ENCODE measurements around the gene CGB8.
A peak's percentile ranks its signal among the peaks of the same experiment; 100 is the strongest.
"Not testable (repeated sequence)": the region's sequence is repeated elsewhere in the genome, so short reads cannot be mapped to it uniquely, and the experiment has no call there.

The CGB8 gene

DNA sequence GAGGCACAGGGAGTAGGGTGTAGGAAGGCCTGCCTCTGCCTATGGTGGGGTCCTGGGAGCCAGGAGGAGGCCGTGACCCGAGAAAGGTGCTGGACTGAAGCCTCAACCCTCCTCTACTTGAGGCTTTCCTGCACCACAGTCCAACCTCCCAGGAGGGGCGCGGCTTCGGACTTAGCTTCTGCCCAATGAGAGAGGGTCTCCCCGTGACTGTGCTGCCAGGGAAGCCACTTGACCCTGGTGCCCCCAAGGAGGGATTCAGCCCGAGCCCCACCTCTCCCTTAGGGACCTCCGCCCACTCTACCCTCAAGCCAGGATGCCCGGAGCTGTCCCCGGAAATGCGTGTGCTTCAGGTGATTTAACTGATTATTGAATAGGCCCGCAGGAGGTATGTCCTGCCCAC is at the start of gene CGB8:
TSS of gene CGB8 (minus strand) at position 101 of the 400 bp plus-strand sequence. CDS start 372 bp downstream, outside the sequence.
- DNase-seq = not testable (repeated sequence)

DNA sequence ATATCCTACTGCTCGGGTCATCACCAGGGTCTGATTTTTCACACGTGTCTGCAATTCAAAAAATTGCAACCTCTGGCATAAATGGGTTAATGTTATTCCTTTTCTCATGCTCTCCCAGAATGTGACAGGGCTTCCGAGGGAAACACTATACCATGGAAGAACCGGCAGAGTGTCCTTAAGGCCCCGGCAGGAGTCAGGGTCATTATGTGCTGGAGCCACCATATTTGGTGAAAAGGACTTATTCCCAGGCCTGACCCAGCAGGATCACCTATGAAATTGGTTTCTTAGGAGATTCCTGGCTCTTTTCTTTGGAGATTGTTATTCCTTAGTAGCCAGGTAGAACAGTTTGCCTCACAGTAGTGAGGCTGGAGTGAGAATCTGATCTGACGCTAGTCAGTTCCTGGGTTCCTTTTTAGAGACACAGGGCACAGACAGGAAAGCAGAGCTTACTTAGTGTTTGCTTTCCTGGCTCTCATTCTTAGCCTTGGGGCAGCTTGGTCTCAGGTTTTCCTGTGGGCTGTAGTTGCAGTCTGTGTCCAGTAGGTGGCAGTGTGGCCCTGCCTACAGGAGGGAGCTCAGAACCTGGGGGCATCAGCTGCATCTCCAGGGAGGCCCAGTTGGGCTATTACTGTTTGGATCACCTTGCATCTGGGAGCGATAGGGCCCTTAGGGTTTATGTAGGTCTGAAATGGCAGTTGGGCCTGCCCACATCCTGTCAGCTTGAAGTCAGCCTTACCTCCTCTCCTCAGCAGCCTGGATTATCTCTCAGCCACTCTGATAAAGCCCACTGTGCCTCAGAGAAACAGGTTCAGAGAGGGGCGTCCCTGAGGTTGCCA is 48.8 kb upstream of the CGB8 start:
- peak; percentile 47 for DNase-seq

DNA sequence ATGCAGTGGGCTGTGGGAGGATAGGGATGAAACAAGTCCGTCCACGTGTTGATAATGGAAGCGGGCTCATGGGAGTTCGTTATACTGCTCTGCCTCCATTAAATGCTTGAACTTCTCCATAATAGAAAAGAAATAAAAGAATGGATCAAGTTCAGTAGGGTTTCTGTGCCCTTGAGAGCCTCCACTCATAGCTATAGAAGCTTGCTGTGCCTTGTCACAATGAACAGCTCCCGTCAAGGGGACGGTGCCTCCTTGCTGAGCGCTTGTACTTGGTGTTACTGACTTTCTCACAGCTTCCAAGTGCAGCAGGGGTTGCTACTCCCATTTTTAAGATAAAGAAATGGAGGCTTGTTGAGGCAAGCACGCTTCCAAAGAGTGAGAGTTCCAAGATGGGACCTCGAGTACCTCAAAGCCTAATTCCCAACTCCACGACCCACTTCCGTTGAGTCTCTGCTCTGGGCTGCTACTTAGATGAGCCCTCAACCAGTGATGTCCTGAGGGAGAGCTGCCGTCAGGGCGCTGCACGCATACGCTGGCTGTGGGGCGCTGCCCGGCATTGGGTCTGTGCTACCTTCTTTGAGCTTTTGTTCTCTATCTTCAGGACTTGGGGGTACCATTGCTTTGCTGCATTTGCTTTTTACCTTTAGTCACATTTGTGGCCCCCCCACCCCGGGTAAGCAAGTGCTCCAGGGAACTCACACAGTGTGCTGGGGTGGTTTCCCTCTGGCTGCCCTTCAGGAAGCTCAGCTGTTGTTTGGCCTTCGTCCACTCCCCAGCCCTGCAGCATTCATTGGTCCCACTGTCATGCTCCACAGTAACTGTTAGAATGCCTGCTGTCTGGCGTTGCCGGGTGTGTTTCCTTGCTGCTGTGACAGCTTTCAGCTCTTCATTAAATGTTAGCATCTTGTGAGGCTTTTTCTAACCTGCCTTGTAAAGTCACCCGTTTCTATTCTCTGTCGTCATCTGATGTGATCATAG is 45.9 kb upstream of the CGB8 start:
- DNase-seq = no peak

GRCh38 chr19:49092686-49093085 is 43.8 kb upstream of the CGB8 start:
- no peak for DNase-seq

GRCh38 chr19:49091391-49092038 is 42.6 kb upstream of the CGB8 start:
- no peak for DNase-seq

GRCh38 chr19:49086296-49086695 is 37.4 kb upstream of the CGB8 start:
- no peak for DNase-seq

DNA sequence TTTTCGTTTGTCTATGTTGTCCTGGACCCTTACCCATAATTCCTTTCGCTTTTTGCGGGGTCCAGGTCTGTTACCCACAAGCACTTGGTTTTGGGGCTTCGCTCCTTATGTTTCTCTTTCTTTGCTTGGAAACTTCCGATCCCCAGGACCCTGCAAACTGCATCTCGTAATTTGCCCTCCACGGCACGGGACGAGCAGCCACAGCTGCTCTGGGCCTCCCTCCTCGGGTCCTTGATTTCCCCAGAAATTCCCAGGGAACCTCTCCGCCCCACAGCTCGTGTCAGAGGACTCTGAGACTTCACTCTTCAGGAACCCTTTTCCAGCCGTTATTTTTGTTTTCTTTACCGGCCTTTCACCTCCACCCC is 36.9 kb upstream of the CGB8 start:
- no peak for DNase-seq

GRCh38 chr19:49085020-49085867 is 36.3 kb upstream of the CGB8 start, which contains the start of gene SNRNP70:
Gene SNRNP70, plus strand, starts transcription at chr19:49085451. Its CDS starts 964 bp downstream, at chr19:49086415.
- DNase-seq = peak; percentile 94

DNA sequence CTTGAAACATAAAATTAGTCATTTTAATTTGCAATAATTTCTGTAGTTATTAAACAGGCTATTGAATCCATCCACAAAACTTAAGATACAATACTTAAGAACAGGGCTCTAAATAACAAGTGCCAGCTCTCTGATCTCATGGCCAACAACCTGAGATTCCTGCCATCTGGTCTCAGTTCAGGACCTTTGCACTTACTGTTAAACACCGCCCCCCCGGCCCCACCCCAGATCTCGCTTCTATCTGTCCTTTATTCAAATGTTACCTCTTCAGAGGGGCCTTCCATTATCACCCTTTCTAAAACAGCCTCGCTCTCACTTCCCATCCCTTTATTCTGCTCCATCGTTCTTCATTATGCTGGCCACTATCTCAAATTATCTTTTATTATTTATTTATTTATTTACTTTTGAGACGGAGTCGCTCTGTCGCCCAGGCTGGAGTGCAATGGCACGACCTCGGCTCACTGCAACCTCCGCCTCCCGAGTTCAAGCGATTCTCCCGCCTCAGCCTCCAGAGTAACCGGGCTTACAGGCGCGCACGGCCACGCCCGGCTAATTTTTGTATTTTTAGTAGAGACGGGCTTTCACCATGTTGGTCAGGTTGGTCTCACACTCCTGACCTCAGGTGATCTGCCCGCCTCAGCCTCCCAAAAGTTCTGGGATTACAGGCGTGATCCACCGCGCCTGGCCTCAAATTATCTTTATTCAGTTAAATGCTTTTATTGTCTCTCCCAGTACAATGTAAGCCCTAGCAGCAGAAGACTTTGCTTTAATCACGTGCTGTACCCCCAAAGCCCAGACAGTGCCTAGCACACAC is 35.5 kb upstream of the CGB8 start:
- no peak for DNase-seq

DNA sequence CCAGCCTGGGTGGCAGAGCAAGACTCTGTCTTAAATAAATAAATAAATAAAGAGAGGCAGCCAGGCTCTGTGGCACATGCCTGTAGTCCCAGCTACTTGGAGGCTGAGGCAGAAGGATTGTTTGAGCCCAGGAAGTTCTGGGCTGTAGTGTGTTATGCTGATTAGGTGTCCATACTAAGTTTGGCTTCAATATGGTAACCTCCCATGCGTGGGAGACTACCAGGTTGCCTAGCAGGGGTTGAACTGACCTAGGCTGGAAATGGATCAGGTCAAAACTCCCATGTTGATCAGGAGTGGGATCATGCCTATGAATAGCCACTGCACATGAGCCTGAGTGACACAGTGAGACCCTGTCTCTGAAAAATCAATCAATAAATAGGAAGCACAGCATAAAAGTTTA is 32.4 kb upstream of the CGB8 start:
- DNase-seq = no peak

DNA sequence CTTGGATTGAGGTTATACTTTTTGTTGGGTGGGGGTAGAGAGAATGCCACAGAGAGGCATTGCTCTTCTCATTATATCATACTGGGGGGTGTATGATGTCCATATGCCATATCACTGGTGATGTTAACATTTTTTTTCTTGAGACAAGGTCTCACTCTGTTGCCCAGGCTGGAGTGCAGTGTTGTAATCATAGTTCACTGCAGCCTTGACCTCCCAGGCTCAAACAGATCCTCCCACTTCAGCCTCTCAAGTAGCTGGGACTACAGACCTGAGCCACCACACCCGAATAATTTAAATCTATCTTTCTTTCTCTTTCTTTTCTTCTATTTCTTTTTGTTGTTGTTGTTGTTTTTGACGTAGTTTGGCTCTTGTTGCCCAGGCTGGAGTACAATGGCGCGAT is 31.5 kb upstream of the CGB8 start:
- no peak for DNase-seq

- not testable (repeated sequence) for DNase-seq
Observed at GRCh38 chr19:49074869-49075268, 26.0 kb upstream of the CGB8 start.

DNA sequence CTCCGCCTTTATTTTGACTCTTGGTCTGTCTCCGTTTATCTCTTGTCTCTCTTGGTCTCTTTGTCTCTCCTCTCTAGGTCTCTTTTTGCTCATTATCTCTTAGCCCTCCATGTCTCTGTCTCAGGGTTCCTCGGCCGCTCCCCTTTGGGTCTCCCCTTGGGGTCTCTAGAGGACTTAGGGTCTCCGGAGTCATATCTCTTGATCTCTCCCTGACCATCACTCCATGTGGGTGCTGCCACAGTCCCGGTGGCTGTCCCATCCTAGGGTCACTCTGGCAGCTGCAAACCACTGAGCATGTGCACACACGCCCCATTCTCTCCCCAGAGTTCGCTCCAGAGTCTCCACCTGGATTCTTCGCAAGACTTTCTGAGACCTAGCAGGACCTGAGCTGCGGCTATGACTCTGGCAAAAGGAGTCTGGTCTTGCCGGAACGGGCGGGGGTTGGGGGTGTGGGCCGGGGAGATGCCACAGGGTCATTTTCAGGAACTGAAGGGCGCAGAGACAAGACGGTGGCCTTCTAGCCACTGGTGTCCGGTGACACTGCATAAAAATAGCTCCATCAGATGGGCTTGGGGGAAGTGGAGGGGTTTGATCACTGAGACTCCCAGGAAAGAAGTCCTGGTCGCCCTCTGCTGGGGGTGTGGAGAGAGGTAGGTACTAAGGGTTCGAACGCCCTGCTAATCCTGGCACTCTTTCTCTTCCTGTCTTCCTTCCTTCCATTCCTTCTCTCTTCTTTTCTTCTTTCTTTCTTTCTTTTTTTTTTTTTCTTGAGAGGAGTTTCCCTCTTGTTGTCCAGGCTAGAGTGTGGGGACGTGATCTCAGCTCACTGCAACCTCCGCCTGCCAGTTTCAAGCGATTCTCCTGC is 24.8 kb upstream of the CGB8 start:
- no peak for DNase-seq

DNA sequence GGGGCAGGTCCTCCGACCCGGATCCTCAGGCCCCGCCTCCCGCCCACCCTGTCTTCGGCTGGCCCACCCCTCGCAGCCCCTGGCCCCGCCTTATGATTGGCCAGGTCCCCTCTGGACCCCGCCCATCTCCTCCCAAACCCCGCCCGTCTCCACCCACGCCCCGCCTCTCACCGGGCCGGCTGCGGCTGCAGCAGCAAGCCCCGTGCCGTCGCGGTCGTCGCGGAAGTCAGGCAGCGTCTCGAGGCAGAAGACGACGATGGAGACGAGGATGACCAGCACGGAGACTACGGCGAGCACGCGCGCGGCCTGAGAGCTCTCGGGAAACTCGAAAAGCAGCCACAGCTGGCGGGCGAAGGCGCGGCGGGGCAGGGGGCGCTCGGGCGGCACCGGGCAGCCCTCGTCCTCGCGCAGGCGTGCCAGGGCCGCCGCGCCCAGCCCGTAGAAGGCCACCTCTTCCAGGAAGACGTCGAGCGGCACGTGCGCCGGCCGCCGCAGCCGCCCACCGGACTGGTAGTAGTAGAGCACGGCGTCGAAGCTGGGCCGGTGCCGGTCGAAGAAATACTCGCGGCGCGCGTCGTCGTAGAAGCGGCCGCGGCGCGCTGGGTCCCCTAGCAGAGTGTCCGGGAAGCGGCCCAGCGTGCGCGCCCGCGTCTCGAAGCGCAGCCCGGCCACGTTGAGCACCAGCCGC is 23.1 kb upstream of the CGB8 start:
- no peak for DNase-seq

- no peak for DNase-seq
Observed at GRCh38 chr19:49070416-49070815, 21.5 kb upstream of the CGB8 start.

GRCh38 chr19:49069026-49069425 is 20.1 kb upstream of the CGB8 start:
- DNase-seq = no peak

- no peak for DNase-seq
Observed at GRCh38 chr19:49067554-49067953, 18.6 kb upstream of the CGB8 start.

DNA sequence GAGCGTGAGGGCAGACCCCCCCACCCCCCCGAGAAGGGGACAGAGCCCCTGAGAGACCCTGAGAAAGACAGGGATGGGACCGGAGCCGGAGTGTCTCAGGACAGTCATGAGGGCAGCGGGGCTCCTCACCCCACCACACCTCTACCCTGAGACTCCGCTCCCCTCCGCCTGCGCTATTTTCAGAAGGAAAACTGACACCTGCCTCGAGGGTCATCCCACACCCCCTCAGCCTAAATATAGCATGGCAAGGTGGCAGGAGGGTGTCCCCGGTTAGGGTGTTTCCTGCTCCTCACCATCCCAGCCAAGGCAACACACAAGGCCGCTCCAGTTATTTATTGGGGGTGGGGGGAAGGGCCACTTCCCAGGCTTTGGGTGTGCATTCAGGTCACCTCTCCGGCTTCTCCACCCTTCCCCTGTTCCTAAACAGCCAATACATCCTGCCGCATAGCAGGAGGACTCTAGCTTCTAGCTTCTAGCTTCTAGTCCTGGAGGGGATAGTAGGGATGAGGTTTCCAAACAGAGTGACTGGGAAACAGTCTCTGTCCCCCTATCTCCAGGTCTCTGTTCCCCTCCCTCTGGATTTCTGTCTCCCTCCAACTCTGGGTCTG is 17.1 kb upstream of the CGB8 start:
- no peak for DNase-seq
